Stimulated activated CD8-positive, alpha-beta memory T cell treated with anti-CD3 and anti-CD28 coated beads, Interleukin-2, amount 100 ng/mL, for 1 hour (primary cell): ENCODE results near the gene SDCCAG8.

Experiments
- DNase-seq, 2 donors: peaks; one replicate each; pipeline ENCODE4 v3.0.0-alpha.2; 2020; ENCODE audit warnings: low read depth in 2 of 2

Gene SDCCAG8

GRCh38 chr1:243390162-243390791 lies 134.4 kb downstream of the SDCCAG8 start:
- no peak for DNase-seq

GRCh38 chr1:243391355-243391754 lies 135.5 kb downstream of the SDCCAG8 start:
- DNase-seq, result no peak

- DNase-seq, result no peak
Observed at GRCh38 chr1:243393096-243393495, 137.3 kb downstream of the SDCCAG8 start.

- no peak for DNase-seq
Observed at GRCh38 chr1:243394066-243394465, 138.2 kb downstream of the SDCCAG8 start.

- no peak for DNase-seq
Observed at GRCh38 chr1:243394601-243395464, 139.0 kb downstream of the SDCCAG8 start.

- no peak for DNase-seq
Observed at GRCh38 chr1:243396424-243396823, 140.6 kb downstream of the SDCCAG8 start.

GRCh38 chr1:243396876-243397275 lies 141.0 kb downstream of the SDCCAG8 start:
- no peak for DNase-seq

- DNase-seq, result no peak
Observed at GRCh38 chr1:243397613-243398321, 141.9 kb downstream of the SDCCAG8 start.

GRCh38 chr1:243399561-243400155 lies 143.8 kb downstream of the SDCCAG8 start:
- DNase-seq, result no peak

- DNase-seq, result no peak
Observed at GRCh38 chr1:243402868-243403267, 147.0 kb downstream of the SDCCAG8 start.

GRCh38 chr1:243406424-243406823 lies 150.6 kb downstream of the SDCCAG8 start:
- no peak for DNase-seq

GRCh38 chr1:243407284-243408018 lies 151.6 kb downstream of the SDCCAG8 start:
- no peak for DNase-seq

GRCh38 chr1:243408479-243408878 lies 152.6 kb downstream of the SDCCAG8 start:
- DNase-seq, result no peak

GRCh38 chr1:243409284-243409683 lies 153.4 kb downstream of the SDCCAG8 start:
- no peak for DNase-seq

GRCh38 chr1:243411472-243411871 lies 155.6 kb downstream of the SDCCAG8 start:
- DNase-seq, result no peak

- no peak for DNase-seq
Observed at GRCh38 chr1:243413431-243414151, 157.8 kb downstream of the SDCCAG8 start.

- DNase-seq, result no peak
Observed at GRCh38 chr1:243414152-243414494, 158.3 kb downstream of the SDCCAG8 start.

GRCh38 chr1:243415663-243416408 lies 160.0 kb downstream of the SDCCAG8 start:
- DNase-seq, result no peak

GRCh38 chr1:243416495-243416894 lies 160.7 kb downstream of the SDCCAG8 start:
- DNase-seq, result no peak
